Loucy (cell line): ENCODE results near the gene CYP26B1.

ENCODE experiments used
- H2AFZ ChIP-seq: fragments of 200-600 bp; sonication (generic); 2 replicates; pipeline ENCODE4 v1.6.0; 2016; ENCODE audit warnings: antibody characterized with exemption, mild to moderate bottlenecking, low read length, moderate library complexity
- H3F3A ChIP-seq: fragments of 200-600 bp; 2 replicates; pipeline ENCODE4 v1.6.0; 2016; ENCODE audit warnings: antibody characterized with exemption, low read depth, mild to moderate bottlenecking
- H3K27me3 ChIP-seq: fragments of 200-600 bp; sonication (generic); 2 replicates; pipeline ENCODE4 v1.6.1; 2014; ENCODE audit warnings: low read length, mild to moderate bottlenecking; ENCODE audit not compliant: insufficient read depth, poor library complexity, severe bottlenecking
- H3K36me3 ChIP-seq: fragments of 200-600 bp; sonication (generic); 2 replicates; pipeline ENCODE4 v1.6.1; 2016; ENCODE audit warnings: low read length; ENCODE audit not compliant: insufficient read depth
- H3K4me1 ChIP-seq: fragments of 200-600 bp; sonication (generic); 2 replicates; pipeline ENCODE4 v1.5.1; 2014; ENCODE audit warnings: low read length, mild to moderate bottlenecking; ENCODE audit not compliant: insufficient read depth, poor library complexity, severe bottlenecking
- H3K4me2 ChIP-seq: fragments of 200-600 bp; sonication (generic); 2 replicates; pipeline ENCODE4 v1.6.0; 2014; ENCODE audit warnings: antibody characterized with exemption, low read length, low read depth, mild to moderate bottlenecking; ENCODE audit not compliant: poor library complexity, severe bottlenecking
- H3K4me3 ChIP-seq: fragments of 200-600 bp; sonication (generic); 2 replicates; pipeline ENCODE4 v1.5.1; 2014; ENCODE audit warnings: low read length, mild to moderate bottlenecking, mixed read lengths; ENCODE audit not compliant: poor library complexity, severe bottlenecking
- H3K79me2 ChIP-seq: fragments of 200-600 bp; sonication (generic); 2 replicates; pipeline ENCODE4 v1.6.1; 2014; ENCODE audit warnings: low read length; ENCODE audit not compliant: insufficient read depth
- H3K9ac ChIP-seq: fragments of 200-600 bp; sonication (generic); 2 replicates; pipeline ENCODE4 v1.6.0; 2014; ENCODE audit warnings: mild to moderate bottlenecking, low read depth, low read length, moderate library complexity; ENCODE audit not compliant: poor library complexity, severe bottlenecking
- H3K9me2 ChIP-seq: fragments of 200-600 bp; sonication (generic); replicated peaks from 2 replicates; pipeline ENCODE4 v1.6.1; 2016; ENCODE audit warnings: low read depth, low read length, mixed read lengths
- H3K9me3 ChIP-seq: fragments of 200-600 bp; sonication (generic); 2 replicates; pipeline ENCODE4 v1.6.1; 2014; ENCODE audit warnings: mild to moderate bottlenecking, antibody characterized with exemption, low read length, low read depth; ENCODE audit not compliant: insufficient read depth
- H4K20me1 ChIP-seq: fragments of 200-600 bp; sonication (generic); 2 replicates; pipeline ENCODE4 v1.6.0; 2014; ENCODE audit warnings: antibody characterized with exemption, low read length, mild to moderate bottlenecking; ENCODE audit not compliant: insufficient read depth, poor library complexity, severe bottlenecking
- EZH2phosphoT487 ChIP-seq: fragments of 200-600 bp; IDR thresholded peaks from 2 replicates; pipeline ENCODE4 v1.6.1; 2018; ENCODE audit warnings: antibody characterized with exemption, mild to moderate bottlenecking, moderate library complexity, borderline replicate concordance
- TF ChIP-seq, protein P1 (sequence below): fragments of 200-600 bp; sonication (generic); conservative IDR thresholded peaks from 2 replicates; pipeline ENCODE4 v1.5.1; 2014; ENCODE audit warnings: mild to moderate bottlenecking, antibody characterized with exemption, low read length

Gene CYP26B1

DNA sequence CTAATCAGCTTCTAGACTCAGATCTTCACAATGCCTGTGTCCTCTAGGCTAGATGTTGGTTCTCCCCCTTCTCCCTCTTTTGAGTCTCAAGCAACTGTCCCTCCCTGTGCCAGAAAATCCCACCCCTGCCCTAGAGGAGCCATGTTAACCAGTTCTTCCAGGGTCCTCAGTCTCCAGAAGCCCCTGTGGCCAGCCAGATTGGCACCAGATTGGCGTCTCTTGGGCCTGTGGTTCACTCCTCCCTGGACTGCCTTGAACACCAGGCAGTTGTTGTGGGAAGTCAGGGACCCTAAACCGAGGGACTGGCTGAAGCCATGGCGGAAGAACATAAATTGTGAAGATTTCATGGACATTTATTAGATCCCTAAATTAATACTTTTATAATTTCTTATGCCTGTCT lies 36.6 kb downstream of the CYP26B1 start:
- TF ChIP-seq, protein P1, sequence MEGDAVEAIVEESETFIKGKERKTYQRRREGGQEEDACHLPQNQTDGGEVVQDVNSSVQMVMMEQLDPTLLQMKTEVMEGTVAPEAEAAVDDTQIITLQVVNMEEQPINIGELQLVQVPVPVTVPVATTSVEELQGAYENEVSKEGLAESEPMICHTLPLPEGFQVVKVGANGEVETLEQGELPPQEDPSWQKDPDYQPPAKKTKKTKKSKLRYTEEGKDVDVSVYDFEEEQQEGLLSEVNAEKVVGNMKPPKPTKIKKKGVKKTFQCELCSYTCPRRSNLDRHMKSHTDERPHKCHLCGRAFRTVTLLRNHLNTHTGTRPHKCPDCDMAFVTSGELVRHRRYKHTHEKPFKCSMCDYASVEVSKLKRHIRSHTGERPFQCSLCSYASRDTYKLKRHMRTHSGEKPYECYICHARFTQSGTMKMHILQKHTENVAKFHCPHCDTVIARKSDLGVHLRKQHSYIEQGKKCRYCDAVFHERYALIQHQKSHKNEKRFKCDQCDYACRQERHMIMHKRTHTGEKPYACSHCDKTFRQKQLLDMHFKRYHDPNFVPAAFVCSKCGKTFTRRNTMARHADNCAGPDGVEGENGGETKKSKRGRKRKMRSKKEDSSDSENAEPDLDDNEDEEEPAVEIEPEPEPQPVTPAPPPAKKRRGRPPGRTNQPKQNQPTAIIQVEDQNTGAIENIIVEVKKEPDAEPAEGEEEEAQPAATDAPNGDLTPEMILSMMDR: no peak
- TF ChIP-seq EZH2phosphoT487: no peak
- Histone ChIP-seq H3K9ac (no peak overlapping the region), H3K9me2 (no peaks in the 10 kb centered on the region), H3K4me2 (no peak overlapping the region), H4K20me1 (no peaks in the 10 kb centered on the region), H3K79me2 (no peaks in the 10 kb centered on the region), H3K4me1 (no peaks in the 10 kb centered on the region), H3K27me3 (no peaks in the 10 kb centered on the region), H3K36me3 (no peaks in the 10 kb centered on the region), H3F3A (no peaks in the 10 kb centered on the region), H2AFZ (no peak overlapping the region), H3K9me3 (no peaks in the 10 kb centered on the region; the same call in 1 of the 2 replicates), H3K4me3 (no peak overlapping the region)

DNA sequence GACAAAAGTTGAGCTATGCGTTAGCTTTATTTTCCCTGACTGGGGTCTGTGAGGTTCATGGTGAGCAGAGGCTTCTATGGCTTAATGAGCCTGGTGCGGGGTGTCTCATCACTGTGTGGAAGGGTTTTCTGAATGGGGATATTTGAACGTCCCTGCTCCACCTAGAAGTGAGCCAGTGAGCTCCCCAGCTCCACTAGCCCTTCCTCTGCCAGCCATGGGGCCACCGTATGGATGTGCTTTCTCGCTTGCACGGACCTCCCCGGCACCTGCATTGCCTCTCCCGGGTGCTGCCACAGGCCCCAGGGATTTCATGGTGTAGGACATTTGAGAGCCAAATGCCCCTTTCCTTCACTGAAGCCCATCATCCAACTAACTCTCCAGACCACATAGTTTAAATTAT lies 37.8 kb downstream of the CYP26B1 start:
- Histone ChIP-seq H2AFZ (no peak overlapping the region), H3K9ac (no peak overlapping the region), H4K20me1 (no peaks in the 10 kb centered on the region), H3F3A (no peaks in the 10 kb centered on the region), H3K4me2 (no peak overlapping the region), H3K9me2 (no peaks in the 10 kb centered on the region), H3K27me3 (no peaks in the 10 kb centered on the region), H3K9me3 (no peaks in the 10 kb centered on the region; the same call in 1 of the 2 replicates), H3K4me3 (no peak overlapping the region), H3K4me1 (no peaks in the 10 kb centered on the region), H3K36me3 (no peaks in the 10 kb centered on the region), H3K79me2 (no peaks in the 10 kb centered on the region)
- TF ChIP-seq EZH2phosphoT487: no peak
- TF ChIP-seq, protein P1: no peak

DNA sequence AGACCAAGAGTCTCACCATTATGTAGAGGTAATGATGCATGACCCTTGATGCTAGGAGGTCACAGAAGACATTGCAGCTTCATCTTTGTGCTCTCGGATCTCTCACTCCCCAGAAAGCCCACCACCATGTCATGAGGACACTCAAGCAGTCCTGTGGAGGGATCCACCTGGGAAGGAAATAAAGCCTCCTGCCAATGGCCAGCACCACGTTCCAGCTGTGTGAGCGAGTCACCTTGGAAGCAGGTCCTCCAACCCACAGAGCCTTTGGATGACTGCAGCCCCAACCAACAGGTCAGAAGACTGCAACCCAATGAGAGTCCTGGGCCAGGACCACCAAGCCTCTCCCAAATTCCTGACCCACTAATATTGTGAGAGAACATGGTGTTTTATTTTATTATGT lies 38.4 kb downstream of the CYP26B1 start:
- H3K4me1 ChIP-seq: no peaks in the 10 kb centered on the region
- H3K27me3 ChIP-seq: no peaks in the 10 kb centered on the region
- no peaks in the 10 kb centered on the region; the same call in 1 of the 2 replicates for H3K9me3 ChIP-seq
- TF ChIP-seq EZH2phosphoT487: no peak
- TF ChIP-seq, protein P1: no peak
- H3K36me3 ChIP-seq: no peaks in the 10 kb centered on the region
- no peaks in the 10 kb centered on the region for H3F3A ChIP-seq
- H2AFZ ChIP-seq: no peak overlapping the region
- no peaks in the 10 kb centered on the region for H3K9me2 ChIP-seq
- no peaks in the 10 kb centered on the region for H4K20me1 ChIP-seq
- no peak overlapping the region for H3K4me3 ChIP-seq
- no peaks in the 10 kb centered on the region for H3K79me2 ChIP-seq
- H3K9ac ChIP-seq: no peak overlapping the region
- no peak overlapping the region for H3K4me2 ChIP-seq
